HG03354 (cell line): ENCODE results near the gene MTAP.
A peak's percentile ranks its signal among the peaks of the same experiment; 100 is the strongest.

Experiments
- ATAC-seq: cut with Tn5 transposase; IDR thresholded peaks from one replicate; pipeline ENCODE4 v1.9.1; 2021; ENCODE audit warnings: mild to moderate bottlenecking; ENCODE audit not compliant: unreplicated experiment, poor library complexity, severe bottlenecking

MTAP gene

GRCh38 chr9:21965401-21965951 lies 163.0 kb downstream of the MTAP start:
- peak; percentile 86 for ATAC-seq

- no peak for ATAC-seq
Measured at GRCh38 chr9:21966140-21966851, 163.9 kb downstream of the MTAP start.

GRCh38 chr9:21967169-21967568 lies 164.7 kb downstream of the MTAP start:
- no peak for ATAC-seq

- ATAC-seq, result no peak
Measured at GRCh38 chr9:21967702-21968101, 165.3 kb downstream of the MTAP start.

- ATAC-seq, result no peak
Measured at GRCh38 chr9:21968331-21969010, 166.0 kb downstream of the MTAP start.

GRCh38 chr9:21969011-21969940 lies 166.8 kb downstream of the MTAP start:
- ATAC-seq, result no peak

GRCh38 chr9:21969951-21970799 lies 167.7 kb downstream of the MTAP start:
- ATAC-seq, result no peak

GRCh38 chr9:21970800-21971640 lies 168.6 kb downstream of the MTAP start:
- no peak for ATAC-seq

GRCh38 chr9:21972361-21972760 lies 169.9 kb downstream of the MTAP start:
- no peak for ATAC-seq

GRCh38 chr9:21974343-21974721 lies 171.9 kb downstream of the MTAP start:
- ATAC-seq, result no peak

GRCh38 chr9:21974722-21975409 lies 172.4 kb downstream of the MTAP start:
- ATAC-seq, result peak; percentile 74

- no peak for ATAC-seq
Measured at GRCh38 chr9:21976334-21976875, 174.0 kb downstream of the MTAP start.

- ATAC-seq, result no peak
Measured at GRCh38 chr9:21982391-21982790, 180.0 kb downstream of the MTAP start.

GRCh38 chr9:21982861-21983560 lies 180.6 kb downstream of the MTAP start:
- no peak for ATAC-seq

- no peak for ATAC-seq
Measured at GRCh38 chr9:21983561-21983935, 181.1 kb downstream of the MTAP start.

GRCh38 chr9:21984101-21984500 lies 181.7 kb downstream of the MTAP start:
- no peak for ATAC-seq
